Measurements from ENCODE around the gene SUPT5H. TPM values are rescaled to one million over a fixed set of nuclear protein-coding genes. Genes with fewer than 3 reads are reported as not detected.

SUPT5H gene
- total RNA-seq, 1 donor from 2014 or later: 186 TPM

GRCh38 chr19:39512988-39513387 is 67.6 kb downstream of the SUPT5H start:
- Mint-ChIP-seq H3K4me3 (no peak overlapping the region), H3K27me3 (peaks cover 56% of the 10 kb centered on the region), H3K27ac (no peak overlapping the region), H3K9me3 (no peaks in the 10 kb centered on the region), H3K4me1 (peaks cover 10% of the 10 kb centered on the region), H3K36me3 (ENCODE audit: low read depth) (peaks cover 2% of the 10 kb centered on the region)
- intact Hi-C loops (cut with micrococcal nuclease): no loop called here
- no peak for DNase-seq

- no peaks in the 10 kb centered on the region for H3K9me3 Mint-ChIP-seq
- intact Hi-C loops (cut with micrococcal nuclease): no loop called here
- peaks cover 53% of the 10 kb centered on the region for H3K27me3 Mint-ChIP-seq
- H3K4me3 Mint-ChIP-seq: peak within 1 kb of the TSS; percentile 74
- no peak for DNase-seq
- no peak within 1 kb of the TSS for H3K27ac Mint-ChIP-seq
- peaks cover 9% of the 10 kb centered on the region for H3K4me1 Mint-ChIP-seq
- peaks cover 2% of the 10 kb centered on the region for H3K36me3 Mint-ChIP-seq (ENCODE audit: low read depth)
Observed at GRCh38 chr19:39514840-39515550, 69.6 kb downstream of the SUPT5H start, which contains the start of gene SELENOV. Gene SELENOV (plus strand): TSS chr19:39515139. CDS start chr19:39515213, 74 bp downstream.

GRCh38 chr19:39515551-39516191 is 70.3 kb downstream of the SUPT5H start:
- Mint-ChIP-seq H3K9me3 (no peaks in the 10 kb centered on the region), H3K4me1 (peaks cover 9% of the 10 kb centered on the region), H3K27ac (no peak overlapping the region), H3K36me3 (ENCODE audit: low read depth) (peaks cover 2% of the 10 kb centered on the region), H3K27me3 (peaks cover 53% of the 10 kb centered on the region), H3K4me3 (peak overlapping the region; percentile 46)
- intact Hi-C loops (cut with micrococcal nuclease): no loop called here
- DNase-seq: peak; percentile 61

GRCh38 chr19:39516270-39516669 is 70.9 kb downstream of the SUPT5H start:
- Mint-ChIP-seq H3K27me3 (peaks cover 53% of the 10 kb centered on the region), H3K4me3 (peak overlapping the region; percentile 46), H3K27ac (no peak overlapping the region), H3K9me3 (no peaks in the 10 kb centered on the region), H3K36me3 (ENCODE audit: low read depth) (peaks cover 2% of the 10 kb centered on the region), H3K4me1 (peaks cover 9% of the 10 kb centered on the region)
- intact Hi-C loops (cut with micrococcal nuclease): no loop called here
- DNase-seq: no peak

DNA sequence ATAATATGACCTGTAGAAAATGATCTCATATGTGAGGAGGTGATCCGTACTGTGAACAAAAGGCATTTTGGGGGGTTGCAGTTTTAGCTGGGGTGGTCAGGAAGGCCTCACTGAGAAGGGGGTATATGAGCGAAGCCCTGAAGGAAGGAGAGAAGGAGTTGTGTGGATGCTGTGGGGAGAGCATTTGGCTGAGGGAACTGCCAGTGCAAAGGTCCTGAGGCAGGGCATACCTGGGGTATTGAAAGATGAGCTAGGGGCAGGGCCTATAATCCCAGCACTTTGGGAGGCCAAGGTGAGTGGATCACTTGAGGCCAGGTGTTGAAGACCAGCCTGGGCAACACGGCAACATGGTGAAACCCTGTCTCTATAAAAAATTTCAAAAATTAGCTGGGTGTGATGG is 72.0 kb downstream of the SUPT5H start:
- no peak overlapping the region for H3K4me3 Mint-ChIP-seq
- peaks cover 2% of the 10 kb centered on the region for H3K36me3 Mint-ChIP-seq (ENCODE audit: low read depth)
- DNase-seq: no peak
- no peak overlapping the region for H3K27ac Mint-ChIP-seq
- peaks cover 51% of the 10 kb centered on the region for H3K27me3 Mint-ChIP-seq
- intact Hi-C loops (cut with micrococcal nuclease): no loop called here
- peaks cover 9% of the 10 kb centered on the region for H3K4me1 Mint-ChIP-seq
- H3K9me3 Mint-ChIP-seq: no peaks in the 10 kb centered on the region

DNA sequence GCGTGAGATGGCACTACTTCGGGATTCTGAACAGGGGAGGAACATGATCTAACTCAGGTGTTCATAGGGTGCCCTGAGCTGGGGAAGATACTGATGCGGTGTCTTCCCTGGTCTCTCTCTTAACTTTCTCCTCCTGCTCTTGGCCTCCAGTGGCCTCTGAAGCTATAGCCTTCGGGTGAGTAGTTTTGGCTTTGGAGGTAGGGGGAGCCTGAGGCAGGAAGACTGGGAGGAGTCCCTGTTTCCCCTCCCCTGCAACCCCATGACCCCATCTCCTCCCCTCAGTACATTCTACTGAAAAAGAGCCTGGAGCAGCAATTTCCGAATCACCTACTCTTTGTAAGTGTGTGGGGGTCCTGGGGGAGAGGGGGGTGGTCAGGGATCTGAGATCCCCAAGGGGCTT is 73.1 kb downstream of the SUPT5H start:
- peaks cover 9% of the 10 kb centered on the region for H3K4me1 Mint-ChIP-seq
- peaks cover 2% of the 10 kb centered on the region for H3K36me3 Mint-ChIP-seq (ENCODE audit: low read depth)
- intact Hi-C loops (cut with micrococcal nuclease): no loop called here
- no peaks in the 10 kb centered on the region for H3K9me3 Mint-ChIP-seq
- H3K27ac Mint-ChIP-seq: no peak overlapping the region
- no peak for DNase-seq
- no peak overlapping the region for H3K4me3 Mint-ChIP-seq
- H3K27me3 Mint-ChIP-seq: peaks cover 45% of the 10 kb centered on the region

GRCh38 chr19:39518975-39519374 is 73.6 kb downstream of the SUPT5H start:
- intact Hi-C loops (cut with micrococcal nuclease): no loop called here
- H3K36me3 Mint-ChIP-seq (ENCODE audit: low read depth): peaks cover 2% of the 10 kb centered on the region
- H3K27ac Mint-ChIP-seq: no peak overlapping the region
- H3K4me3 Mint-ChIP-seq: no peak overlapping the region
- DNase-seq: no peak
- H3K4me1 Mint-ChIP-seq: peaks cover 9% of the 10 kb centered on the region
- no peaks in the 10 kb centered on the region for H3K9me3 Mint-ChIP-seq
- peaks cover 40% of the 10 kb centered on the region for H3K27me3 Mint-ChIP-seq

DNA sequence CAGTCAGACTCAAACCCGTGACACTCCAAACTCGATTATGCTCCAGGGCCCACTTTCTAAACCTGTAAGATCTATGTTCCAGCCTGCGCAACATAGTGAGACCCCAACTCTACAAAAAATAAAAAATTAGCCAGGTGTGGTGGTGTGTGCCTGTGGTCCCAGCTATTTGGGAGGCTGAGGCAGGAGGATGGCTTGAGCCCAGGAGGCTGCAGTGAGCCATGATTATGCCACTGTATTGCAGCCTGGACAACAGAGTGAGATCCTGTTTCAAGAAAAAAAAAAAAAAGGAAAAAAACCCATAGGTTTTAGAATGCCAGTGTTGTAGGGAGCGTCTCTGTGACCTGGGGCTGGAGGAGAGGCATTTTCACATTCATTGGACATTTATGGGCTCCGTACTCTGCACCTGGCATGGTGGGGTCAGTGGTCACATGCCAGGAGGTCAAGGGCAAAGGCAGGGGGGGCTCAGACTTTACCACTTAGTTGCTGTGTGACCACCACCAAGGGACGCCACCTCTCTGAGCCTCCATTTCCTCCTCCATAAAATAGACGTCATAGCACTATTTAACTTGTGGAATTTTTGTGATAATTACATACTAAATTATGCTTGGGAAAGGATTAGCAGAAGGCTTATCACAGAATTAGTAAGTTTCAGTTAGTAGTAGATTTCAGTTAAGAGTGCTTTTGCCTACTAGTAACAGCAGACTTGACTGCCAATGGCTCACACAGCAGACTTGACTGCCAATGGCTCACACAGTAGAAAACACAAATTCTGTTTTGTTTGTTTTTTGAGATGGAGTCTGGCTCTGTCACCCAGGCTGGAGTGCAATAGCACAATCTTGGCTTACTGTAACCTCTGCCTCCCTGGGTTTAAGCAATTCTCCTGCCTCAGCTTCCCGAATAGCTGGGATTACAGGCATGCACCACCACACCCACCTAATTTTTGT is 75.4 kb downstream of the SUPT5H start:
- no peak overlapping the region for H3K27ac Mint-ChIP-seq
- H3K36me3 Mint-ChIP-seq (ENCODE audit: low read depth): peaks cover 2% of the 10 kb centered on the region
- H3K9me3 Mint-ChIP-seq: no peaks in the 10 kb centered on the region
- intact Hi-C loops (cut with micrococcal nuclease): no loop called here
- H3K27me3 Mint-ChIP-seq: peaks cover 24% of the 10 kb centered on the region
- H3K4me1 Mint-ChIP-seq: peaks cover 6% of the 10 kb centered on the region
- DNase-seq: no peak
- H3K4me3 Mint-ChIP-seq: no peak overlapping the region

DNA sequence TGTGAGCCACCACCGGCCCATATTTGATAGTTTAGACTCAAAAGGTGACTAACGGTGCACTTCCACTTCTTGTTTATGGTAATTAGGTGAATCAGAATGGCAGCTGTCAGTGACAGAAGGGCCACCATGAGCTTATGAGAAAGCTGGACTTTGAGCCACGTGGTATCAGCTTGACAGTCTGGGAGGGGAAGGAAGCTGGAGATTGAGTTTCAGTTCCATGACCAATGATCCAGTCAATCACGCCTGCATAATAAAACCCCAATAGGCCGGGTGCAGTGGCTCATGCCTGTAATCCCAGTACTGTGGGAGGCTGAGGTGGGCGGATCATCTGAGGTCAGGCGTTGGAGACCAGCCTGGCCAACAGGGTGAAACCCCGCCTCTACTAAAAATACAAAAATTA is 79.1 kb downstream of the SUPT5H start:
- Mint-ChIP-seq H3K4me1 (no peaks in the 10 kb centered on the region), H3K36me3 (ENCODE audit: low read depth) (no peaks in the 10 kb centered on the region), H3K27me3 (no peaks in the 10 kb centered on the region), H3K27ac (no peak overlapping the region), H3K4me3 (no peak overlapping the region), H3K9me3 (no peaks in the 10 kb centered on the region)
- intact Hi-C loops (cut with micrococcal nuclease): no loop called here
- DNase-seq: no peak

GRCh38 chr19:39525205-39525604 is 79.8 kb downstream of the SUPT5H start:
- no peak for DNase-seq
- Mint-ChIP-seq H3K27me3 (no peaks in the 10 kb centered on the region), H3K36me3 (ENCODE audit: low read depth) (no peaks in the 10 kb centered on the region), H3K4me1 (no peaks in the 10 kb centered on the region), H3K4me3 (no peak overlapping the region), H3K27ac (no peak overlapping the region), H3K9me3 (no peaks in the 10 kb centered on the region)
- intact Hi-C loops (cut with micrococcal nuclease): no loop called here

Other genes with a start within 250 kb of the SUPT5H start
- not detected in 2 replicates for gene NCCRP1, start 248.6 kb upstream of the SUPT5H start, total RNA-seq
- not detected in 2 replicates for gene SYCN, start 241.3 kb upstream of the SUPT5H start, total RNA-seq
- not detected in 2 replicates for gene IFNL3, start 200.6 kb upstream of the SUPT5H start, total RNA-seq
- not detected in 2 replicates for gene IFNL4, start 196.7 kb upstream of the SUPT5H start, total RNA-seq
- gene IFNL2, start 177.2 kb upstream of the SUPT5H start, total RNA-seq: not detected in 2 replicates
- gene IFNL1, start 149.2 kb upstream of the SUPT5H start, total RNA-seq: not detected in 2 replicates
- gene LRFN1, start 124.7 kb upstream of the SUPT5H start, total RNA-seq: 5.0 and 5.2 TPM in 2 replicates
- gene GMFG, start 109.5 kb upstream of the SUPT5H start, total RNA-seq: 328 and 330 TPM in 2 replicates
- 68.9 and 71.4 TPM in 2 replicates for gene SAMD4B, start 103.2 kb upstream of the SUPT5H start, total RNA-seq
- gene PAF1, start 54.5 kb upstream of the SUPT5H start, total RNA-seq: 47.1 and 50.6 TPM in 2 replicates
- gene MED29, start 54.2 kb upstream of the SUPT5H start, total RNA-seq: 36.0 and 38.7 TPM in 2 replicates
- 35.7 and 39.9 TPM in 2 replicates for gene ZFP36, start 38.7 kb upstream of the SUPT5H start, total RNA-seq
- gene PLEKHG2, start 32.9 kb upstream of the SUPT5H start, total RNA-seq: 42.0 and 46.1 TPM in 2 replicates
- 2,597 and 2,671 TPM in 2 replicates for gene RPS16, start 9.6 kb upstream of the SUPT5H start, total RNA-seq
- 141 and 143 TPM in 2 replicates for gene TIMM50, start 35.3 kb downstream of the SUPT5H start, total RNA-seq
- 2.2 TPM in 2 replicates for gene DLL3, start 53.4 kb downstream of the SUPT5H start, total RNA-seq
- gene SELENOV, start 69.6 kb downstream of the SUPT5H start, total RNA-seq: not detected in 2 replicates
- 3.4 and 3.6 TPM in 2 replicates for gene EID2B, start 87.3 kb downstream of the SUPT5H start, total RNA-seq
- 17.2 and 17.6 TPM in 2 replicates for gene EID2, start 94.6 kb downstream of the SUPT5H start, total RNA-seq
- not detected in 2 replicates for gene LGALS13, start 156.9 kb downstream of the SUPT5H start, total RNA-seq
- gene LGALS16, start 210.3 kb downstream of the SUPT5H start, total RNA-seq: not detected in 2 replicates

All from activated CD4-positive, alpha-beta T cell treated with anti-CD3 and anti-CD28 coated beads, Interleukin-2, amount 10 ng/mL, durations not matched to agents 24 days and 14 days (primary cell).